Measurements from ENCODE around the gene KLF17. TPM values are rescaled to one million over a fixed set of nuclear protein-coding genes. Genes with fewer than 3 reads are reported as not detected.

KLF17 gene
- polyA plus RNA-seq, 3 donors = not detected

- H3K4me1 Mint-ChIP-seq = no peaks in the 10 kb centered on the region
- Histone ChIP-seq H3K27me3 (ENCODE audit: control insufficient read depth in 2 of 2, insufficient read depth in 2 of 2, low read length in 2 of 2) (no peaks in the 10 kb centered on the region), H3K9ac (ENCODE audit: insufficient read depth, low read length, poor library complexity, severe bottlenecking) (no peak overlapping the region), H3K36me3 (replicated peaks in 1 of 2; ENCODE audit: control insufficient read depth in 1 of 2, insufficient read depth in 2 of 2, low read length in 2 of 2) (no peaks in the 10 kb centered on the region), H3K4me2 (replicated peaks; ENCODE audit: extremely low read depth, low read length, poor library complexity, severe bottlenecking) (no peak overlapping the region), H3K27ac (ENCODE audit: low read depth in 1 of 2, low read length in 2 of 2) (no peak overlapping the region), H3K4me1 (ENCODE audit: control insufficient read depth in 1 of 2, insufficient read depth in 2 of 2, low read length in 2 of 2) (no peaks in the 10 kb centered on the region), H3K79me2 (ENCODE audit: insufficient read depth, low read length) (no peaks in the 10 kb centered on the region), H2AFZ (ENCODE audit: insufficient read depth, low read depth, low read length, poor library complexity, severe bottlenecking) (no peak overlapping the region), H4K20me1 (ENCODE audit: insufficient read depth, low read length) (no peaks in the 10 kb centered on the region), H3K9me3 (replicated peaks in 1 of 2; ENCODE audit: control insufficient read depth in 1 of 2, insufficient read depth in 1 of 2, low read length in 2 of 2) (no peaks in the 10 kb centered on the region), H3K4me3 (replicated peaks in 1 of 3; ENCODE audit: low read depth in 2 of 3, low read length in 3 of 3) (no peak overlapping the region)
- H3K36me3 Mint-ChIP-seq = no peaks in the 10 kb centered on the region
- TF ChIP-seq, protein P1, sequence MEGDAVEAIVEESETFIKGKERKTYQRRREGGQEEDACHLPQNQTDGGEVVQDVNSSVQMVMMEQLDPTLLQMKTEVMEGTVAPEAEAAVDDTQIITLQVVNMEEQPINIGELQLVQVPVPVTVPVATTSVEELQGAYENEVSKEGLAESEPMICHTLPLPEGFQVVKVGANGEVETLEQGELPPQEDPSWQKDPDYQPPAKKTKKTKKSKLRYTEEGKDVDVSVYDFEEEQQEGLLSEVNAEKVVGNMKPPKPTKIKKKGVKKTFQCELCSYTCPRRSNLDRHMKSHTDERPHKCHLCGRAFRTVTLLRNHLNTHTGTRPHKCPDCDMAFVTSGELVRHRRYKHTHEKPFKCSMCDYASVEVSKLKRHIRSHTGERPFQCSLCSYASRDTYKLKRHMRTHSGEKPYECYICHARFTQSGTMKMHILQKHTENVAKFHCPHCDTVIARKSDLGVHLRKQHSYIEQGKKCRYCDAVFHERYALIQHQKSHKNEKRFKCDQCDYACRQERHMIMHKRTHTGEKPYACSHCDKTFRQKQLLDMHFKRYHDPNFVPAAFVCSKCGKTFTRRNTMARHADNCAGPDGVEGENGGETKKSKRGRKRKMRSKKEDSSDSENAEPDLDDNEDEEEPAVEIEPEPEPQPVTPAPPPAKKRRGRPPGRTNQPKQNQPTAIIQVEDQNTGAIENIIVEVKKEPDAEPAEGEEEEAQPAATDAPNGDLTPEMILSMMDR (IDR thresholded peaks at IDR 0.05) = no peak
- intact Hi-C loops (cut with micrococcal nuclease) = no loop called here
- peaks cover 0 to 5% (median 1%) of the 10 kb centered on the region in 3 donors for H3K27me3 Mint-ChIP-seq (ENCODE audit: low read depth in 3 of 3)
- WGBS (ENCODE audit: insufficient coverage) = 85% methylated on average over 9 of the region's 19 CpGs
- H3K27ac Mint-ChIP-seq = no peak overlapping the region
- DNase-seq = no peak
- H3K4me3 Mint-ChIP-seq = no peak overlapping the region
- H3K9me3 Mint-ChIP-seq = peaks cover 0 to 5% (median 0%) of the 10 kb centered on the region in 7 donors
Observed at GRCh38 chr1:44134071-44134920, 15.7 kb downstream of the KLF17 start.

GRCh38 chr1:44135886-44136285 is 17.3 kb downstream of the KLF17 start:
- H3K36me3 ChIP-seq (replicated peaks in 1 of 2; ENCODE audit: control insufficient read depth in 1 of 2, insufficient read depth in 2 of 2, low read length in 2 of 2) = no peaks in the 10 kb centered on the region
- peaks cover 0 to 5% (median 5%) of the 10 kb centered on the region in 3 donors for H3K27me3 Mint-ChIP-seq (ENCODE audit: low read depth in 3 of 3)
- intact Hi-C loops (cut with micrococcal nuclease) = no loop called here

More at GRCh38 chr1:44135886-44136285, 17.3 kb downstream of the KLF17 start:
- TF ChIP-seq, protein P1 (IDR thresholded peaks at IDR 0.05) = no peak
- no peaks in the 10 kb centered on the region for H3K79me2 ChIP-seq (ENCODE audit: insufficient read depth, low read length)
- WGBS (ENCODE audit: insufficient coverage) = no CpG with 5 or more reads among the region's 2 CpGs
- H3K9me3 ChIP-seq (replicated peaks in 1 of 2; ENCODE audit: control insufficient read depth in 1 of 2, insufficient read depth in 1 of 2, low read length in 2 of 2) = no peaks in the 10 kb centered on the region
- H3K4me3 ChIP-seq (replicated peaks in 1 of 3; ENCODE audit: low read depth in 2 of 3, low read length in 3 of 3) = no peak overlapping the region
- no peaks in the 10 kb centered on the region for H3K4me1 ChIP-seq (ENCODE audit: control insufficient read depth in 1 of 2, insufficient read depth in 2 of 2, low read length in 2 of 2)
- no peak overlapping the region for H3K4me2 ChIP-seq (replicated peaks; ENCODE audit: extremely low read depth, low read length, poor library complexity, severe bottlenecking)
- no peak overlapping the region for H2AFZ ChIP-seq (ENCODE audit: insufficient read depth, low read depth, low read length, poor library complexity, severe bottlenecking)
- no peak overlapping the region for H3K27ac ChIP-seq (ENCODE audit: low read depth in 1 of 2, low read length in 2 of 2)
- no peaks in the 10 kb centered on the region for H3K4me1 Mint-ChIP-seq
- no peaks in the 10 kb centered on the region for H4K20me1 ChIP-seq (ENCODE audit: insufficient read depth, low read length)
- H3K9me3 Mint-ChIP-seq = peaks cover 0 to 4% (median 0%) of the 10 kb centered on the region in 7 donors
- no peak for DNase-seq
- no peaks in the 10 kb centered on the region for H3K27me3 ChIP-seq (ENCODE audit: control insufficient read depth in 2 of 2, insufficient read depth in 2 of 2, low read length in 2 of 2)
- H3K27ac Mint-ChIP-seq = no peak overlapping the region
- no peak overlapping the region for H3K9ac ChIP-seq (ENCODE audit: insufficient read depth, low read length, poor library complexity, severe bottlenecking)
- H3K36me3 Mint-ChIP-seq = no peaks in the 10 kb centered on the region
- no peak overlapping the region for H3K4me3 Mint-ChIP-seq

All from CD14-positive monocyte (primary cell).